Measurements from ENCODE around the gene MAST4.

MAST4 gene

GRCh38 chr5:66757834-66758371, 161.7 kb downstream of the MAST4 start:
- Mint-ChIP-seq H3K27ac (no peak overlapping the region), H3K4me3 (no peak overlapping the region), H3K4me1 (no peaks in the 10 kb centered on the region), H3K9me3 (no peaks in the 10 kb centered on the region), H3K36me3 (no peaks in the 10 kb centered on the region)
- DNase-seq (ENCODE audit: low spot score in 2 of 2) (no peak), ATAC-seq (no peak)

GRCh38 chr5:66769030-66769733, 173.0 kb downstream of the MAST4 start:
- Mint-ChIP-seq H3K27ac (no peak overlapping the region), H3K4me3 (no peak overlapping the region), H3K4me1 (no peaks in the 10 kb centered on the region), H3K9me3 (no peaks in the 10 kb centered on the region), H3K36me3 (no peaks in the 10 kb centered on the region)
- DNase-seq (ENCODE audit: low spot score in 2 of 2) (no peak), ATAC-seq (no peak)

- Mint-ChIP-seq H3K4me3 (no peak overlapping the region), H3K4me1 (no peaks in the 10 kb centered on the region), H3K27ac (no peak overlapping the region), H3K9me3 (no peaks in the 10 kb centered on the region), H3K36me3 (no peaks in the 10 kb centered on the region)
- ATAC-seq (no peak), DNase-seq (ENCODE audit: low spot score in 2 of 2) (no peak)
These were observed 173.8 kb downstream of the MAST4 start for GRCh38 chr5:66769839-66770617.

- peak in 1 of 2 donors; percentile 3 for DNase-seq (ENCODE audit: low spot score in 2 of 2)
- no peaks in the 10 kb centered on the region for H3K9me3 Mint-ChIP-seq
- H3K4me3 Mint-ChIP-seq, result no peak overlapping the region
These were observed 181.7 kb downstream of the MAST4 start for GRCh38 chr5:66777868-66778267.

DNA sequence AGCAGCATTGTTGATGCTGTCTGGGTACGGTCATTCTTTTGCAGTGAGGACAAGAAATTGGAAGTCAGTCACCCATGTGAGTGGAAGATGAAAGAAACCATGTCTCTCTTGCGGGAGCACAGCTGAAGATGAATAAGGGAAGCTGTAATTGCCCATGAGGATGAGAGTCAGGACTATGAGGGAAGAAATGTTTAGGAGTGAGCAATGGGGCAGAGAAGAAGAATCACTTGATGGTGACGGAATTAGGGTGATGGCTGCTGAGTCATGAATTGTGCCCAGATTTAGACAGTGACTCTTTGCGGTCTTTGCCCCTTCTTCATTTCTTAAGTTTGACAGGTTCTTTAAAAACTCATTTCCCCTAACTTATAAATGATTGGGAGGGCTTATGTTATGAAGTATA, 183.3 kb downstream of the MAST4 start:
- no peak for ATAC-seq
- H3K36me3 Mint-ChIP-seq, result no peaks in the 10 kb centered on the region
- no peaks in the 10 kb centered on the region for H3K9me3 Mint-ChIP-seq
- peak in 1 of 2 donors; percentile 13 for DNase-seq (ENCODE audit: low spot score in 2 of 2)
- H3K4me3 Mint-ChIP-seq, result no peak overlapping the region
- no peak overlapping the region for H3K27ac Mint-ChIP-seq
- no peaks in the 10 kb centered on the region for H3K4me1 Mint-ChIP-seq

More at GRCh38 chr5:66777868-66778267, 181.7 kb downstream of the MAST4 start:
- Mint-ChIP-seq H3K4me1 (no peaks in the 10 kb centered on the region), H3K27ac (no peak overlapping the region), H3K36me3 (no peaks in the 10 kb centered on the region)
- no peak for ATAC-seq

- Mint-ChIP-seq H3K27ac (no peak overlapping the region), H3K9me3 (no peaks in the 10 kb centered on the region), H3K4me3 (no peak overlapping the region), H3K36me3 (no peaks in the 10 kb centered on the region), H3K4me1 (no peaks in the 10 kb centered on the region)
- ATAC-seq (no peak), DNase-seq (ENCODE audit: low spot score in 2 of 2) (peak in 1 of 2 donors; percentile 23)
These were observed 192.4 kb downstream of the MAST4 start for GRCh38 chr5:66788556-66788955.

- H3K4me3 Mint-ChIP-seq, result no peak overlapping the region
- H3K4me1 Mint-ChIP-seq, result no peaks in the 10 kb centered on the region
- no peaks in the 10 kb centered on the region for H3K36me3 Mint-ChIP-seq
- H3K27ac Mint-ChIP-seq, result no peak overlapping the region
- no peak for ATAC-seq
- no peaks in the 10 kb centered on the region for H3K9me3 Mint-ChIP-seq
- peak in 1 of 2 donors; percentile 8 for DNase-seq (ENCODE audit: low spot score in 2 of 2)
These were observed 193.2 kb downstream of the MAST4 start for GRCh38 chr5:66789434-66789833.

- no peaks in the 10 kb centered on the region for H3K36me3 Mint-ChIP-seq
- H3K4me1 Mint-ChIP-seq, result no peaks in the 10 kb centered on the region
- H3K9me3 Mint-ChIP-seq, result no peaks in the 10 kb centered on the region
- H3K27ac Mint-ChIP-seq, result no peak overlapping the region
- DNase-seq (ENCODE audit: low spot score in 2 of 2) (no peak), ATAC-seq (no peak)
- H3K4me3 Mint-ChIP-seq, result no peak overlapping the region
These were observed 196.9 kb downstream of the MAST4 start for GRCh38 chr5:66793049-66793448.

- no peak for ATAC-seq
- DNase-seq (ENCODE audit: low spot score in 2 of 2), result no peak
- Mint-ChIP-seq H3K4me1 (no peaks in the 10 kb centered on the region), H3K9me3 (no peaks in the 10 kb centered on the region), H3K4me3 (no peak overlapping the region), H3K27ac (no peak overlapping the region), H3K36me3 (no peaks in the 10 kb centered on the region)
These were observed 199.5 kb downstream of the MAST4 start for GRCh38 chr5:66795682-66796081.

GRCh38 chr5:66796305-66797292, 200.4 kb downstream of the MAST4 start:
- no peaks in the 10 kb centered on the region for H3K36me3 Mint-ChIP-seq
- no peaks in the 10 kb centered on the region for H3K4me1 Mint-ChIP-seq
- no peak for ATAC-seq

GRCh38 chr5:66802941-66803340, 206.7 kb downstream of the MAST4 start:
- H3K4me3 Mint-ChIP-seq, result no peak overlapping the region

More at GRCh38 chr5:66796305-66797292, 200.4 kb downstream of the MAST4 start:
- Mint-ChIP-seq H3K9me3 (no peaks in the 10 kb centered on the region), H3K27ac (no peak overlapping the region), H3K4me3 (no peak overlapping the region)
- DNase-seq (ENCODE audit: low spot score in 2 of 2), result no peak

DNA sequence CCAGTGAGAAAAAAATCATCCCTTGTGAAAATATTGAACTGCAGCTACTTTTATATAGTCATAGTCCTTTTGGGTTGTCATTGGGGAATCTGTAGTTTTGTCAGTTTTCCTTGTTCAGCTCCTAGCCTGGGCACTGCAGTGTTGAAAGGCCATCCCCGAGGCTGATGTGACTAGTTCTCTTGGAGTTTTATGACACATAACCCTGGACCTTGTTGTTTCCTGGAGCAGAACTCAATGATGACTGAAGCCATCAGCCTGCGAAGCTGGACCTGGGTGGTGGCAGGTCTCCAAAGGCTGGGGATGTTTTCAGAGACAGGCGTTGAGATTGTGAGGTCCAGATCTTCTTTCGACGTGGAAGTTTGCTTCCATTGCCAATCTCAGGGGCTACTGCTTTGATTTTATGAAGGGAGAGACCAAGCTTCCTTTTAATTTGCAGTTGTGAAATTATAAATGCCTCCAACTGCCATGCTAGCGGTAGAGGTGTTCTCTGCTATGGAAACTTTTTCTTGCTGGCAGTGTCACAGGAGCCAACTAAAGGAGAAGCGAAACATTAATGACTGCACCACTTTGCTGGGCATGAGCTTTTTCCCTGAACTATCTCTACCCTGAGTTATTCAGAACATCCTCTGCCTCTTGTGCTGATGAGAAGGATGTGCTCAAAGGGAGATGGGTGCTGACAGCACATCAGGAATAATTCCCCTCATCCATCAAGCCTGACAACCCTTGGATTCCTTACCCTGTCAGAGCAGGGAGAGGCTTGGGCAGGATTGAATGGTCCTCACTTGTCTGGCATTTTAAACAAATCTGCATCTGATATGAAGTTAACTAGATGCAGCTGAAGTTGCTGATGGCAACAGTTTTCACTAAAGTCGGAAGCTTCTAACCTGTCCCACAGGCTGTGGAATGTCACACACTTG, 209.6 kb downstream of the MAST4 start:
- Mint-ChIP-seq H3K4me3 (no peak overlapping the region), H3K27ac (no peak overlapping the region), H3K9me3 (no peaks in the 10 kb centered on the region), H3K4me1 (no peaks in the 10 kb centered on the region), H3K36me3 (no peaks in the 10 kb centered on the region)
- ATAC-seq (no peak), DNase-seq (ENCODE audit: low spot score in 2 of 2) (no peak)

More at GRCh38 chr5:66802941-66803340, 206.7 kb downstream of the MAST4 start:
- no peak for ATAC-seq
- Mint-ChIP-seq H3K9me3 (no peaks in the 10 kb centered on the region), H3K27ac (no peak overlapping the region), H3K36me3 (no peaks in the 10 kb centered on the region), H3K4me1 (no peaks in the 10 kb centered on the region)
- DNase-seq (ENCODE audit: low spot score in 2 of 2), result no peak

DNA sequence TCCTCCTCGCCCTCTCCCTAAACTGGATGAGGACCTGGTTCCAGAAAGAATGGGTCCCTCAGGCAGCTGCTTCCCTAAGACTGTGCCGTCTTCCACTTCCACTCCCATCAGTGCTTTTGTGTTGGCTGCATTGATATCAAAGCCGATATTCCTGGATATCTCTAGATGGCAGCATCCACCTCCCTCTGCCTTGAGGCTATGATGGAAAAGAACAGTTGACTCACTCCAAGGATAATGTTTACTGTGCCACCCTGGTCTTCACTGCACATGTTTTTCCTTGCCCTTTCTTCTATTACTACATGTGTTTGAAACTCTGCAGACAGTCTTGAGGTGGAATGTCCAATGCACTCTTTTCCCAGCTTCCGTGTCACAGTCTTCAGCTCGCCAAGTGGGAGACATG, 211.6 kb downstream of the MAST4 start:
- no peak for ATAC-seq
- H3K4me3 Mint-ChIP-seq, result no peak overlapping the region
- no peak for DNase-seq (ENCODE audit: low spot score in 2 of 2)
- no peaks in the 10 kb centered on the region for H3K4me1 Mint-ChIP-seq
- no peaks in the 10 kb centered on the region for H3K36me3 Mint-ChIP-seq
- H3K27ac Mint-ChIP-seq, result no peak overlapping the region
- H3K9me3 Mint-ChIP-seq, result no peaks in the 10 kb centered on the region

- H3K4me1 Mint-ChIP-seq, result peaks cover 4% of the 10 kb centered on the region
- H3K9me3 Mint-ChIP-seq, result no peaks in the 10 kb centered on the region
- no peaks in the 10 kb centered on the region for H3K36me3 Mint-ChIP-seq
- H3K27ac Mint-ChIP-seq, result no peak overlapping the region
- DNase-seq (ENCODE audit: low spot score in 2 of 2) (no peak), ATAC-seq (no peak)
- H3K4me3 Mint-ChIP-seq, result no peak overlapping the region
These were observed 212.5 kb downstream of the MAST4 start for GRCh38 chr5:66808663-66809062.

Data from stimulated activated effector memory CD8-positive, alpha-beta T cell treated with anti-CD3 and anti-CD28 coated beads, Interleukin-12 subunit alpha, Interleukin-12 subunit beta, amount 100 ng/mL, for 72 hours (primary cell).